Stimulated activated CD8-positive, alpha-beta memory T cell treated with anti-CD3 and anti-CD28 coated beads, Interleukin-2, amount 100 ng/mL, for 48 hours (primary cell): ENCODE results near the gene DCUN1D4.

ENCODE experiments used
- DNase-seq, 2 donors: peaks; one replicate each; pipeline ENCODE4 v3.0.0-alpha.2; 2020; ENCODE audit warnings: low read depth in 2 of 2

The DCUN1D4 gene

GRCh38 chr4:51963841-51964517 lies 121.0 kb downstream of the DCUN1D4 start:
- no peak for DNase-seq

- DNase-seq = no peak
Measured at GRCh38 chr4:51965862-51966261, 122.9 kb downstream of the DCUN1D4 start.
